KMS-11 (cell line): ENCODE data around the gene ELAPOR1.
A peak's percentile ranks its signal among the peaks of the same experiment; 100 is the strongest.

Experiments used
- H2AFZ ChIP-seq: fragments of 200-600 bp; sonication (generic); 2 replicates; pipeline ENCODE4 v1.6.1; 2016; ENCODE audit warnings: antibody characterized with exemption, mixed run types, low read depth
- H3K27ac ChIP-seq: fragments of 200-600 bp; sonication (generic); 2 replicates; pipeline ENCODE4 v1.6.1; 2016; ENCODE audit warnings: mild to moderate bottlenecking, mixed run types
- H3K27me3 ChIP-seq: fragments of 200-600 bp; sonication (generic); 2 replicates; pipeline ENCODE4 v1.6.1; 2017; ENCODE audit warnings: mild to moderate bottlenecking, low read depth, mixed run types, moderate library complexity; ENCODE audit not compliant: insufficient read depth
- H3K36me3 ChIP-seq: fragments of 200-600 bp; sonication (generic); 2 replicates; pipeline ENCODE4 v1.6.1; 2017; ENCODE audit warnings: mild to moderate bottlenecking, mixed run types; ENCODE audit not compliant: insufficient read depth
- H3K4me1 ChIP-seq: fragments of 200-600 bp; sonication (generic); 2 replicates; pipeline ENCODE4 v1.6.1; 2016; ENCODE audit warnings: mild to moderate bottlenecking, low read depth, mixed run types; ENCODE audit not compliant: poor library complexity, severe bottlenecking
- H3K4me2 ChIP-seq: fragments of 200-600 bp; sonication (generic); 2 replicates; pipeline ENCODE4 v1.7.0; 2016; ENCODE audit warnings: mild to moderate bottlenecking, mixed run types
- H3K4me3 ChIP-seq: fragments of 200-600 bp; sonication (generic); IDR thresholded peaks from 2 replicates; pipeline ENCODE4 v1.6.1; 2017; ENCODE audit warnings: low read depth, low read length, mixed read lengths; ENCODE audit not compliant: insufficient read depth
- H3K79me2 ChIP-seq: fragments of 200-600 bp; sonication (generic); 2 replicates; pipeline ENCODE4 v1.6.1; 2016; ENCODE audit warnings: low read depth, mixed run types; ENCODE audit not compliant: insufficient read depth
- H3K9ac ChIP-seq: fragments of 200-600 bp; sonication (generic); 2 replicates; pipeline ENCODE4 v1.6.1; 2016; ENCODE audit warnings: mild to moderate bottlenecking, mixed run types
- H4K20me1 ChIP-seq: fragments of 200-600 bp; sonication (generic); 2 replicates; pipeline ENCODE4 v1.6.1; 2016; ENCODE audit warnings: mild to moderate bottlenecking, mixed run types; ENCODE audit not compliant: insufficient read depth
- TF ChIP-seq, protein P1 (sequence below): fragments of 200-600 bp; sonication (generic); conservative IDR thresholded peaks from 2 replicates; pipeline ENCODE4 v1.6.1; 2017; ENCODE audit warnings: low read depth, mild to moderate bottlenecking, antibody characterized with exemption, low read length, moderate library complexity, mixed read lengths

Gene ELAPOR1

GRCh38 chr1:109075531-109076490, 38.1 kb upstream of the ELAPOR1 start, which contains the start of gene TAF13:
TAF13 (minus strand) TSS chr1:109076003; CDS start chr1:109075947, 56 bp downstream.
- Histone ChIP-seq H3K27ac (peak within 1 kb of the TSS; percentile 74), H3K27me3 (no peaks in the 10 kb centered on the region), H3K4me2 (peak within 1 kb of the TSS; percentile 64), H3K36me3 (no peaks in the 10 kb centered on the region), H3K79me2 (peaks cover 8% of the 10 kb centered on the region; the same call in 1 of the 2 replicates), H2AFZ (peak within 1 kb of the TSS; percentile 93), H3K9ac (peak within 1 kb of the TSS; percentile 50), H3K4me3 (peak within 1 kb of the TSS; percentile 100), H3K4me1 (peaks cover 9% of the 10 kb centered on the region), H4K20me1 (no peaks in the 10 kb centered on the region)
- TF ChIP-seq, protein P1, sequence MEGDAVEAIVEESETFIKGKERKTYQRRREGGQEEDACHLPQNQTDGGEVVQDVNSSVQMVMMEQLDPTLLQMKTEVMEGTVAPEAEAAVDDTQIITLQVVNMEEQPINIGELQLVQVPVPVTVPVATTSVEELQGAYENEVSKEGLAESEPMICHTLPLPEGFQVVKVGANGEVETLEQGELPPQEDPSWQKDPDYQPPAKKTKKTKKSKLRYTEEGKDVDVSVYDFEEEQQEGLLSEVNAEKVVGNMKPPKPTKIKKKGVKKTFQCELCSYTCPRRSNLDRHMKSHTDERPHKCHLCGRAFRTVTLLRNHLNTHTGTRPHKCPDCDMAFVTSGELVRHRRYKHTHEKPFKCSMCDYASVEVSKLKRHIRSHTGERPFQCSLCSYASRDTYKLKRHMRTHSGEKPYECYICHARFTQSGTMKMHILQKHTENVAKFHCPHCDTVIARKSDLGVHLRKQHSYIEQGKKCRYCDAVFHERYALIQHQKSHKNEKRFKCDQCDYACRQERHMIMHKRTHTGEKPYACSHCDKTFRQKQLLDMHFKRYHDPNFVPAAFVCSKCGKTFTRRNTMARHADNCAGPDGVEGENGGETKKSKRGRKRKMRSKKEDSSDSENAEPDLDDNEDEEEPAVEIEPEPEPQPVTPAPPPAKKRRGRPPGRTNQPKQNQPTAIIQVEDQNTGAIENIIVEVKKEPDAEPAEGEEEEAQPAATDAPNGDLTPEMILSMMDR: no peak

DNA sequence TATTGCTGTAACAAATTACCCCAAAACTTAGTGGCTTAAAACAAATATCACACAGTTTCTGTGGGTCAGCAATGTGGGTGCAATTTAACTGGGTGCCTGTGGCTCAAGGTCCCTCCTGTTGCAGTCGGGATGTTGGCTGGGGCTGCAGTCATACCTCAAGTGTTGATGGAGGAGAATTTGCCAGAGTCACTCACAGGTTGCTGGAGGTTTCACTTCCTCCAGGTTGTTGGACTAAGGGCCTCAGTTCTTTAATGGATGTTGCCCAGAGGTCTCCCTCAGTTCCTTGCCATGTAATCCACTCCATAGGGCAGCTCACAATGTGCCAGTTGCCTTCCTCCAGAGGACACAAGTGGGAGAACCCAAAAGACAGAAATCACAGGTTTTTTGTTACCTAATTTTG, 35.6 kb upstream of the ELAPOR1 start:
- no peak overlapping the region for H3K4me2 ChIP-seq
- H2AFZ ChIP-seq: no peak overlapping the region
- H3K27ac ChIP-seq: no peak overlapping the region
- no peaks in the 10 kb centered on the region for H3K36me3 ChIP-seq
- no peak overlapping the region for H3K9ac ChIP-seq
- TF ChIP-seq, protein P1: no peak
- no peaks in the 10 kb centered on the region for H3K27me3 ChIP-seq
- peaks cover 9% of the 10 kb centered on the region for H3K4me1 ChIP-seq
- peaks cover 8% of the 10 kb centered on the region; the same call in 1 of the 2 replicates for H3K79me2 ChIP-seq
- no peak overlapping the region for H3K4me3 ChIP-seq
- no peaks in the 10 kb centered on the region for H4K20me1 ChIP-seq

- no peak overlapping the region for H3K27ac ChIP-seq
- TF ChIP-seq, protein P1: no peak
- no peaks in the 10 kb centered on the region for H4K20me1 ChIP-seq
- H3K79me2 ChIP-seq: peaks cover 8% of the 10 kb centered on the region; the same call in 1 of the 2 replicates
- H3K27me3 ChIP-seq: no peaks in the 10 kb centered on the region
- H3K36me3 ChIP-seq: no peaks in the 10 kb centered on the region
- no peak overlapping the region for H3K9ac ChIP-seq
- no peak overlapping the region for H3K4me2 ChIP-seq
- no peak overlapping the region for H2AFZ ChIP-seq
- no peak overlapping the region for H3K4me3 ChIP-seq
- H3K4me1 ChIP-seq: peaks cover 9% of the 10 kb centered on the region
Observed at GRCh38 chr1:109079240-109079622, 34.7 kb upstream of the ELAPOR1 start.

DNA sequence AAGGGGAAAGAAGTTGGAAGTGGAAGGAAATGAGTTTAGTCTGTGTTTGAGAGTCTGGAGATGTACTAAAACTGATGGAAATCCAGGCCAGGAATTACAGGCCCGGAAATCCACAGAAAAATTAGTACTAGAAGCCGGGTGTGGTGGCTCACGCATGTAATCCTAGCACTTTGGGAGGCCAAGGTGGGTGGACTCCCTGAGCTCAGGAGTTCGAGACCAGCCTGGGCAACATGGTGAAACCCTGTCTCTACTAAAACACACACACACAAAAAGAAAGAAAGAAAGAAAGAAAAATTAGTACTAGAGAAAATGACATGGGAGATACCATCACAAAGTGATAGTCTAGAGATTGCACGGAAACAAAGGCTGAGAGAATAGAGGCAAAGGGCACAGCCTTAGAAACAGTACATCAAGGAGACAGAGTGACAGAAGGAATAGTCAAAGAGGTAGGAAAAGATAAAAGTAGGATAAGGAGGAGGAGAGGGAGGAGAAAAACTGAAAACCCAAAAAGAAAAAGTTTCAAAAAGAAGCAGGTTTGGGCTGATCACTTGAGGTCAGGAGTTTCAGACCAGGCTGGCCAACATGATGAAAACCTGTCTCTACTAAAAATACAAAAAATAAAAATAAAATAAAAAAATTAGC, 33.4 kb upstream of the ELAPOR1 start:
- H3K27ac ChIP-seq: no peak overlapping the region
- peaks cover under 1% of the 10 kb centered on the region; the same call in 1 of the 2 replicates for H3K79me2 ChIP-seq
- H3K4me3 ChIP-seq: no peak overlapping the region
- no peak overlapping the region for H3K9ac ChIP-seq
- H4K20me1 ChIP-seq: no peaks in the 10 kb centered on the region
- no peak overlapping the region for H3K4me2 ChIP-seq
- no peaks in the 10 kb centered on the region for H3K4me1 ChIP-seq
- no peak overlapping the region for H2AFZ ChIP-seq
- H3K36me3 ChIP-seq: no peaks in the 10 kb centered on the region
- H3K27me3 ChIP-seq: no peaks in the 10 kb centered on the region
- TF ChIP-seq, protein P1: no peak
